ENCODE results near the gene KHDRBS2.

DNA sequence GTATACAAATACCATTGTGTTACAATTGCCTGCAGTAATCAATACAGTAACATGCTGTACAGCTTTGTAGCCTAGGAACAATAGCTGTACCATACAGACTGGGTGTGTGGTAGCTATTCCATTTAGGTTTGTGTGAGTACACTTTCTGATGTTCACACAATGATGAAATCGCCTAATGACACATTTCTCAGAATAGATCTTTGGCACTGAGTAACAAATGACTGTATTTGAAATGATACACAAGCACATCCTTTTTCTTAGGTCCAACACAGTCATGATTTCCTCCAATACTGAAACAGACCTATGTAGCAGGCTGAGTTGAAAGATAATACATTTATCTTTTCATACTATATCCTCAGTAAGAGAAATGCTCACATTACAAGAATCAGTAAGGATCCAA lies 13.9 kb downstream of the KHDRBS2 start:
- no peak for TF ChIP-seq HDAC2 (CRISPR knock-in tag; IDR thresholded peaks at IDR 0.05)
- no peak for TF ChIP-seq CTCF (CRISPR knock-in tag; IDR thresholded peaks at IDR 0.05)
- TF ChIP-seq ZNF639 (CRISPR knock-in tag; conservative IDR thresholded peaks at IDR 0.05), result no peak
- no peak for TF ChIP-seq SRF (IDR thresholded peaks at IDR 0.05; ENCODE audit: low read depth, low read length)

Data from HepG2 (cell line).